Measurements from ENCODE around the gene ZNF418.

DNA sequence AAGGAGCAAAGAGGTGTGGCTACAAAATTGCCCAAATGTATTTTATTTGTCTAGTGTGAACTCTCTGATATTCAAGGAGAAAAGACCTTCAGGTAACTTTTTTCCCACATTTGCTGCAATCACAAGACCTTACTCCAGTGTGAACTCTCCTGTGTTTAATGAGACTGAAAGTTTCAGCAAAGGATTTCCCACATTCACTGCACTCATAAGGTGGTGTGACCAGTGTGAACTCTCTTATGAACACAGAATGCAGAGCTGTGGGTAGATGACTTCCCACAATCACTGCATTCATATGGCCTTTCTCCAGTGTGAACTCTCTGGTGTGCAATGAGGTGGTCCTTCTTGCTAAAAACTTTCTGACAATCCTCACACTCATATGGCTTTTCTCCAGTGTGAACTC, 62.8 kb downstream of the ZNF418 start:
- TF ChIP-seq, protein P1, sequence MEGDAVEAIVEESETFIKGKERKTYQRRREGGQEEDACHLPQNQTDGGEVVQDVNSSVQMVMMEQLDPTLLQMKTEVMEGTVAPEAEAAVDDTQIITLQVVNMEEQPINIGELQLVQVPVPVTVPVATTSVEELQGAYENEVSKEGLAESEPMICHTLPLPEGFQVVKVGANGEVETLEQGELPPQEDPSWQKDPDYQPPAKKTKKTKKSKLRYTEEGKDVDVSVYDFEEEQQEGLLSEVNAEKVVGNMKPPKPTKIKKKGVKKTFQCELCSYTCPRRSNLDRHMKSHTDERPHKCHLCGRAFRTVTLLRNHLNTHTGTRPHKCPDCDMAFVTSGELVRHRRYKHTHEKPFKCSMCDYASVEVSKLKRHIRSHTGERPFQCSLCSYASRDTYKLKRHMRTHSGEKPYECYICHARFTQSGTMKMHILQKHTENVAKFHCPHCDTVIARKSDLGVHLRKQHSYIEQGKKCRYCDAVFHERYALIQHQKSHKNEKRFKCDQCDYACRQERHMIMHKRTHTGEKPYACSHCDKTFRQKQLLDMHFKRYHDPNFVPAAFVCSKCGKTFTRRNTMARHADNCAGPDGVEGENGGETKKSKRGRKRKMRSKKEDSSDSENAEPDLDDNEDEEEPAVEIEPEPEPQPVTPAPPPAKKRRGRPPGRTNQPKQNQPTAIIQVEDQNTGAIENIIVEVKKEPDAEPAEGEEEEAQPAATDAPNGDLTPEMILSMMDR (IDR thresholded peaks at IDR 0.05) = no peak
- TF ChIP-seq POLR2A (IDR thresholded peaks at IDR 0.05) = no peak
